ENCODE data around the gene EML1.

DNA sequence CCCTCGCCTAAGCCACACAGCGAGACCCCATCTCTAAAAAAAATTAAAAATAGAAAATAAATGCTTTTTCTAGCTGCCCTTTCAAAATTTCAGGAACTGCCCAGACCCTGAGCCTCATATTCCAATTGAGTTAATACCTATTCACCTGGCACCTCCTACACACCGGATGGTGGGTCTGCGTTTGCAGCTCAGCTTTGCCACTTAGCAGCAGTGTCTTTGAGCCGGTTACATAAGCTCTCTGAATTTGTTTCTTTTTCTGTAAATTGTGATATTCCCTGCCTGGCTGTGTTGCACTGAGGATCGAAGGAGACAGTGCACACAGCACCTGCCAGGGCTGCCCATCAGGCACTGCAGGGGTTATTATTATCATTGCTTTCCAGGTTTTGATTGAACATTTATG is 125.6 kb downstream of the EML1 start:
- TF ChIP-seq CTCF (IDR thresholded peaks at IDR 0.05; ENCODE audit: poor library complexity) (no peak), EZH2phosphoT487 (IDR thresholded peaks at IDR 0.05; ENCODE audit: low read depth, severe bottlenecking, unreplicated experiment) (no peak), EZH2 (IDR thresholded peaks at IDR 0.05; ENCODE audit: borderline replicate concordance) (no peak)

Data from hepatocyte (in vitro differentiated cells).